NCI-H748 treated with DMSO at 0.1 percent for 48 hours (cell line): ENCODE data around the gene FABP7.

Experiments
- DNase-seq: peaks from one replicate; lab custom pipeline; 2025; lab: John Stamatoyannopoulos, UW

Gene FABP7

DNA sequence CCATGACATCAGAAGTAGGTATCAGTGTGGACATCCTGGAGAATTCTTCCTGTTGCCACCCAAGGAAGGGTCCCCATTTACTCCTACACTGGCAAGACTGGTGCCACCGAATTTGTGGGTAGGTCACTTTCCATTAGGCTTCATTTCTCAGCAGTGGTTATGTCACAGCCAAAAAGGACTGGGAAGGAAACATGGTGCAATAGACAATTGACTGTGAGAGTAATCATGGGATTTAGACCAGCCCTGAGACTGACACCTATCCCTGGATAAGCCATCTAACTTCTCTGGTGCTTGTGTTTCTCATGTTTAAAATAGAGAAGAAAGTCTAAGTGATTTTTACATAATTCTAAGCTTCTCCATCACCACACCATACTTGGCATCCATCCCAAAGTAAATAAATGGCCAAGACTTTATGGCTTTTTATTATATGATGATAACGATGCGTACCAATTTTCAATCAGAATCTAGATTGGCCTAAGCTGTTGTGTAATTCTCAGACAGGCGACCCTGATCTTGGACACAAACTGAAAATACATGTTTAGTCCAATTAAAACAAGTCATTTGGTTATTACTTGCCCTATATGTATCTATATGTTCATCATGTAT, 19.7 kb downstream of the FABP7 start:
- DNase-seq: no peak

DNA sequence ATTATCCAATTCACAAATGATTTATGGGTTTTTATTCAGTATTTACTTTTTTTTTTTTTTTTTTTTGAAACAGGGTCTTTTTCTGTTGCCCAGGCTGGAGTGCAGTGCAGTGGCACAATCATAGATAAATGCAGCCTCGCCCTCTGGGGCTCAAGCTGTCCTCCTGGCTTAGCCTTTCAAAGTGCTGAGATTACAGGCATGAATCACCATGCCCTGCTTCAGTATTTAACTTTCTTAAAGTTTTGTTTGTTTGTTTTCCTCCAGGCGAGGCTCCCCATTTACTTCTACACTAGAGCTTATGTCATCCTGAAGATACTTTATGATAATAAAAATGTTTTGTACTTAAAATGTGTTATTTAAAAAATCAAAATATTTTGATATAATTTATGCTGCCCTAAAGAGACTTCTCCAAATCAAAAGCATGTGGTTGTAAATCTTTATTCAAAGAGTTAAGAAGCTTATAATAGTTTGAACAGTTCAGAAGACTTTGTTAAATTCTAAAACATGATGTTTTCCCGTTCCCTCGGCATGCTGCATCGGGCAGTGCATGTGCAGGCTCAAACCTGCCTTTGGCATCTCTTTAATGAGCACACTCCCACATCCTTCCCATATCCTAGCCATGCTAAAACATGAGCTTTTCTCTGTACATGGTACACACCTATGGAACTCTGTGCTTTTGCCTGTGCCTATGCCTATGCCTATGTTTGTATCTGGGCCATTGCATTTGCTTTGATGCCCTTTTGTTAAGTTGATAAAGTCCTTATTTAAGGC, 20.6 kb downstream of the FABP7 start:
- DNase-seq: no peak

DNA sequence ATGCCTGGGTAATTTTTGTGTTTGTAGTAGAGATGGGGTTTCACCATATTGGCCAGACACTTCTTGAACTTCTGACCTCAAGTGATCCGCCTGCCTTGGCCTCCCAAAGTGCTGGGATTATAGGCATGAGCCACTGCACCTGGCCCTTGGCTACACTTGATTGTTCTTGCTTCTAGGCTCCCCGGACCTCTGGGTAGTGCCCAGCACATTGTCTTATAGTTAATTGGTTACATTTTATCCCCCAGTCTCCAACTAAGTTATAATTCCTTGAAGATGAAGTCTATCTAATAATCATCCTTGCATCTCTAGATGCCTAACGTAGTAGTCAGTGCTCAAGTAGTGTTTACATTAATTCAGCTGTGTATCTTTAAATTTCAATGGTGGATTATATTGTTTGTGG, 21.4 kb downstream of the FABP7 start:
- no peak for DNase-seq

DNA sequence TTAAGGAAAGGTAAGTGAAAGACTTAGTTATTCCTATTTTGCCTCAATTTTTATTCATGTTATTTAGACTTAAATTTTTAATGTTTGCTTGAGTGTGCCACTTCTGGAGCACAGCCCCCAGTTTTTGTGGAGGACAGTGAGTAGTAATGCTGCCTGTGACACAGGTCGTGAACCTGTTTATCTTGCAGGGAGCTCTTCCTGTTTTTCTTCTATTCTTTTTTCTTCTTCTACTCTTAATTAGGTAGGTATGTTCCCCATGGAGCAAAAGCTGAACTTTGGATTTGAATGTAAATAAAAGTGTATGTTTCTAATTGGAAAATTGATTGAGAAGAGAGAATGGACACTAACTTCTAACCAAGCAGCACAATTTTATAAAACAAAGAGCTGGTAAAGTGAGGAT, 21.9 kb downstream of the FABP7 start:
- no peak for DNase-seq

DNA sequence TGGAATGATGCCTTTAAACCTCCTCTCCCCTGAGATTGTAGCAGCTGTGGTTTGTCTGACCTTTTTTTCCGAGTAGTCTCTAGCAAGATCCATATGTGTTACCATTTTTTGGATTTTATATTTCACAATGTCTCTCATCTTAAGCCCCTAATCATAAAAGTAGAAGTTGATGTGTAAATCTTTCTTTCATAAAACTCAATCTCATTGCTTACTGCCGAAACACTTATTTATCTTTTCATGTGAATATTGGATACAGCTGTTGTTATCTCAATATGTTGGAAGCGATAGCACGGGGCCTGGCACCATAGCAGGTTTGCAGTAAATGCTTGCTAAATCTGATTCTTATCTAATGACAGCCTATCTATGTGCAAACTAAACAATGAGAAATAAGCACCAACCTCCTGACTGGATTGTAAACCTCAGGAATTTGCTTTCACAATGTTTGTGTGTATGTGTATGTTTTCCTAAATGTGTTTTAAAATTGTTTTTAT, 23.7 kb downstream of the FABP7 start:
- DNase-seq: no peak

DNA sequence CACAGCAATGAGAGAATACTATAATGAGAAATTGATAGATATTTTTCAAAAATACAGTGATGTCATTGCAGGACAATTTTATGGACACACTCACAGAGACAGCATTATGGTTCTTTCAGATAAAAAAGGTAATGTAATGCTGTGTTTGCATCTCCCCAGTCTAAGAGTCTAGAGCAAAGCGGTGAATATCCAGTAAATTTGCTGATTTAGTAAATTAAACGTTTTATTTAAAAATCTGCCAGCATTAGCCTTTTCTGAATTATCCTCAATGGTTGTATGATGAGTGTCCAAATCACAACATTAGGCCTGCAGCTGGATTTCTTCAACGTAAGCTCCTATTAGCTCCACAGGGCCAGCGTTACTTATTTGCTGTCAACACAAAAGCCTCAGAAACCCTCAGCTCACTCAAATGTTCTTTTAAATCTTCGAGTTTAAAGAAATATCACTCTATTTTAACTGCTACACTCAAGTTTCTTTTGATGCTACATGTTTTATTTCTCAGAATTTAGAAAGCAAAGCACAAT, 25.5 kb downstream of the FABP7 start:
- DNase-seq: no peak

DNA sequence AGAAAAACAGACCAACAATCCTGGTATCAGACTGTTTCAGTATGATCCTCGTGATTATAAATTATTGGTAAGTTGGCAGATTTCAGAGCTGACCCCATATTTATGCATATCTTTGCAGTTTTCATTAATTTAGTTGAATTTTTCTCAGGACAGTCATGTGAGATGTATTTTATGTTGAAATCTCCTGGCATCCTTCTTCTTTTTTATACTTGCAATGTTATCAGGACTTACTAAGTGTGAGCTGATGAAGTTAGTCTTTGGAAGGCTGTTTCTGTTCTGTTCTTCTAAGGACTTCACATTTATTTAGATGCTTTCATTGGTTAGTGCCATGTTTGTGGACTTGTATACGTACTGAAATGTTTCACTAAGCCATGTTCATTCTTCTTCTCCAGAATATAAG, 26.8 kb downstream of the FABP7 start:
- DNase-seq: no peak

DNA sequence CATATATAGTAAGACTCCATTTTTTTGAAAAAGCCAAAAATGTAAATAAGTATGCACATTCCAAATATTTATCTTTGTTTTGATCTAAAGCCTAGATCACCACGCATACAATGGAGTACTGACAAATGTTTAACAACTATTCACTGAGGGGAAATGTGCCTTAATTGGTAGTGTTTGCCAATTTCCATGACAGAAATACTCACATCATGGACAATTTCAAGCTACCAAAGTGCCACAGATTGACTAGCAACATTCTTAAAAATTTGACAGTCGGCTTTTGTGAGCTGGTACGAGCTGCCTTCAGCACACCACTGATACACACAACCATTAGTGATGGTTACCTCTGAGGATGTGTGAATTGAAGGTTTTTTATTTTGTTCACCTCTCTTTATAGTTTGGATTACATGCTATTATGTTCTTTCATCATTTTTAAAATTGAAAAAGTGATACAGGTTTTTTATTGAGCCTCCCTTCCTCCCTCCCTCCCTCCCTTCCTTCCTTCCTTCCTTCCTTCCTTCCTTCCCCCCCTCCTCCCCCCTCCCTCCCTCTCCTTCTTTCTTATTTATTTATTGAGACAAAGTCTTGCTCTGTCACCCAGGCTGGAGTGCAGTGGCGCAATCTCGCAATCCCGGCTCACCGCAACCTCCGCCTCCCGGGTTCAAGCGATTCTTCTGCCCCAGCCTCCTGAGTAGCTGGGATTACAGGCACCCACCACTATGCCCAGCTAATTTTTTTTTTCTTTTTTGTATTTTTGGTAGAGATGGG, 28.8 kb downstream of the FABP7 start:
- DNase-seq: no peak

DNA sequence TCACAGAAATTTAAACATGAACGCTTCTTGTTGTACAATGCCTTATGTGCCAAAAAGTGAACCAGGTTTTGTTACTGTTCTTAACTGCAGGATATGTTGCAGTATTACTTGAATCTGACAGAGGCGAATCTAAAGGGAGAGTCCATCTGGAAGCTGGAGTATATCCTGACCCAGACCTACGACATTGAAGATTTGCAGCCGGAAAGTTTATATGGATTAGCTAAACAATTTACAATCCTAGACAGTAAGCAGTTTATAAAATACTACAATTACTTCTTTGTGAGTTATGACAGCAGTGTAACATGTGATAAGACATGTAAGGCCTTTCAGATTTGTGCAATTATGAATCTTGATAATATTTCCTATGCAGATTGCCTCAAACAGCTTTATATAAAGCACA, 29.5 kb downstream of the FABP7 start:
- DNase-seq: no peak

DNA sequence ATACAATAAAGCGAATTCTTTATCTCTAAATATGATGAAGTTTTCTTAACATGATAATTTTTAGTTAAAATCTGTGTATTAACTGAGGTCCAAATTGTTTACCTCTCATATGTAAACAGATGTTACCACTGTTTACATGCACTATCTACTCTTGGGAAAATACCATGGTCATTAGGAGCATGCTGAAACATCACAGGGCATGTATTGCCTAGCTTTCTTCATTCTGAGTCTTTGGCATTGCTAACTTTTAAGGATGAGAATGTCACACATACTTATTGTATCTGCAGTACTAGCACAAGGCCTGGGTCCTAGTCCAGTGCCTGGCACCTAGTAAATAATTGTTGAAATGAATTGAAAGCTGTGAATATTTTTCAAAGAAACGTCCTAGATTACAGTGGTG, 30.2 kb downstream of the FABP7 start:
- DNase-seq: no peak

DNA sequence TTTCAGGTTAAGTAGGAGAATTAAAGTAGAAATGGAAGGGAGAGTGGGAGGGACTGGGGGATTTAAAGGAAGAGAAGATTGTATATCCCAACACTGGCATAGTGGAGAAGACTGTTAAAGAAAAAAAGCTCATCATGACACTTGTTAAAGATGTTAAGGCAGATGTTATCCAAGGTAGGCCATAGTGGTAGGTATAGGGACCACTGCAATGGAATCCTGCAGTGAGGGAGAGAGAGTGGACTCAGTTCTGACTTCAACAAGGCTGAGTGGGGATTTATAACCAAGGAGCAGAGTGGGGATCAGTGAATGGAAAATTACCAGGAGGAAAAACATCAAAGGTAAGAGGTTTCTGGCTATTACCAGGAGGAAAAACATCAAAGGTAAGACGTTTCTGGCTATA, 30.7 kb downstream of the FABP7 start:
- no peak for DNase-seq

DNA sequence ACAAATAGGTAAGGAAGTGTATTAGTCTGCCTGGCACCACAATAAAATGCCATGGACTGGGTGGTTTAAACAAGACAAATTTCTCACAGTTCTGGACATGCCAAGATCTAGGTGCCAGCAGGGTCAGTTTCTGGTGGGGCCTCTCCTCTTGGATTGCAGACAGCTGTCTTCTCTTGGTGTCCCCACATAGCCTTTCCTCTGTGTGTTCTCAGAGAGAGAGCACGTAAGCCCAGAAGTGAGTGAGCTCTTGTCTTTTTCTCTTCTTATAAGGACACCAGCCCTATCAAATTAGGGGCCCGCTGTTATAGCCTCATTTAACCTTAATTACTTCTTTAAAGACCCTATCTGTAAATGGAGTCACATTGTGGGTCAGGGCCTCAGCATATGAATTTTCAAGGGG, 37.8 kb downstream of the FABP7 start:
- peak; percentile 57 for DNase-seq

DNA sequence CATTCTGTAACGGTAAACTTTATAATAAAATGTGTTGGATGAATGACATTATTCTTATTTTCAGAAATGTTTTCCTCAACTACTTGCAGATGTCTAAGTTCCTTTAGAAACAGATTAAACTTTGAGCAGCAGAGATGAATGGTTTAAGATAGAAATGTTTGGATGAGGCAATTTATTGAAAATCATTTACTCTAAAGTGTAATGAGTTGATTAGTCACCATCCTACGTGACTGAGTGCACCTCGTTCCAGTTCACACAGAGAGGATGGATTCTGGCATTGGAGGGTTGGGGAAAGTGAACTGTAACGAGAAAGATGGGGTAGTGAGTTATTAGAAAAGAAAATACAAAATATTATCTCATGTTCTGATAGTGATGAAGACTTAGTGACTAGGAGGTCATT, 38.2 kb downstream of the FABP7 start:
- peak; percentile 70 for DNase-seq

DNA sequence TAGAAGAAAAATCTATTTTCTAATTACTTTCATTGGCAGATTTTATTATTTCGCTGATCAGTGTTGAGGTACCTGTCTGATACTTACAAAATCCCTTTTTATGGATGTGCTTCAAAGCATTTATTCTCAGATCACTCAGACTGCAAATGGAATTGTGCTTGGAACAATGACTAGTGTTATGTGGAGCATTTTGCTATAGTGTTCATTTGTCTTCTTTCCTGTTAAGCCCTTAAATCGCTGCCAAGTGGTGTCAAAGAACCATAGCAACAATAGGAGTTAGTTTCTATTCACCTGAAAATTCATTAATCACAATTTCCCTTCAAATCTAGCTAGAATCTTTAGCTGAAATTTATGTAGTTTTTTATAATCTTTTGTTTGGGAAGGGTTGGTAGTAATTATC, 39.4 kb downstream of the FABP7 start:
- DNase-seq: peak; percentile 87

DNA sequence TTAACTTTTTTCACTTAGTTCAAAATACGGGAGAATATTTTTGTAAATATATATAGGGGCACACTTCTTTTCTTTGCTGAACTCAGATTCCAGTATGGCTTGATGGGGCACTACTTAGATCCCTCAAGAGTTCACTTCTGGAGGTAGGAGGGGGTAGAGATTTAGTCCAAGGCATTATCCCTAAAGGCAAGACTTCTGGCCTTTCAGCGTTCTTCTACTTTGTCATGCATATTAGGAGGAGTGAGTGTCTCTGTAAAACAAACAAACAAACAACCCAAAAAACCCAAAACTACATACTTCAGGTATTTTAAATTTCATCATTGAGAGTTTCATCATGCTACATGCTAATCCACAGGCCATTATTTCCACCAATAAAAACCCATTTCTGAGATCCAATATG, 41.6 kb downstream of the FABP7 start:
- no peak for DNase-seq

DNA sequence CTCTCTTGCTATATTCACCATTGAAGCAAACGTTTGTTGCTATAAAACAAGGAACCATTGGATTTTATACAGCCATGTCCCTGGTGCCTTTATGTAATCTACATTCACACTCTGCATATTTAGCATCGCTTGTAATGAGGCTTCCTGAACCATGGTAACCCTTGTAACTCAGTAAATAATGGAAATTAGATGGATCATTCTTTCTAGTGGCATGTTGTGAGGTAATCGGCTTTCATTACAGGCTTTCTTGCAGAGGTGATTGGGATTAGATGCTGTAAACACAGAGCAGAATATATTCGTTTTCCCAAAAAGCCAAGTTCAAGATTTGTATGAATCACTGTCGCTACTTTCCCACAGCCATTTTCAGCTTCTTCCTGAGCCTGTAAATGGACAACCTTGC, 45.6 kb downstream of the FABP7 start:
- DNase-seq: peak; percentile 79

DNA sequence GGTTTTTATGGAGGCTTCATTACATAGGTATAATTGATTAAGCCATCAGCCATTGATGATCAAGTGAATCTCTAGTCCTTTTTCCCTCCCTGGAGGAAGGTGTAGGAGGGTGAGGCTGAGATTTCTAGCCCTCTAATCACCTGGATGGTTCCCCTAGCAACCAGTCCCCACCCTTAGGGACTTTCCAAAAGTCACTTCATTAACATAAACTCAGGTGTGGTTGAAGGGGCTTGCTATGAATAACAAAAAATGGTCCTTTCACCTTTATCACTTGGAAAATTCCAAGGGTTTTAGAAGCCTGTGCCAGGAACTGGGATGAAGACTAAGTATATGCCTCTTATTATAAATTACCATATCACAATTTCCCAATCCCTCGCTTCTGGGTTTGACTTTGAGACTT, 49.9 kb downstream of the FABP7 start:
- no peak for DNase-seq

DNA sequence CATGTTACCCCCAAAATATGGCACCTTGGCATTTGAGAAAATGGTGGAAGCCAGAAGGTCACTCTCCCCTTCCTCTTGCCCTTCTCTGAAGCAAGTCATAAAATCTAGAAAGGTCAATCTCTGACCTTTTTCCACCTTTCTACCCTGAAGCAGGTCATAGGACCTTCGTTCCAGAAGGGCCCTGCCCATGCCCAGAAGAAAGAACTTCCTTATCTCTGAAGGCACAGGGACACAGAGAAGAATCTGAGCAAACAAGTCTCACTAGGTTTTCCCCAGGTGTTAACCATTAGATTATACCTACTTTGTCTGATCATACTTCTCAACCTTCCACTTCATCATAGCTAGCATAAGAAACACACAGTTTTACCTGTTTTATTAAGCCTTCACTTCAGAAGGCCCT, 52.0 kb downstream of the FABP7 start:
- no peak for DNase-seq

DNA sequence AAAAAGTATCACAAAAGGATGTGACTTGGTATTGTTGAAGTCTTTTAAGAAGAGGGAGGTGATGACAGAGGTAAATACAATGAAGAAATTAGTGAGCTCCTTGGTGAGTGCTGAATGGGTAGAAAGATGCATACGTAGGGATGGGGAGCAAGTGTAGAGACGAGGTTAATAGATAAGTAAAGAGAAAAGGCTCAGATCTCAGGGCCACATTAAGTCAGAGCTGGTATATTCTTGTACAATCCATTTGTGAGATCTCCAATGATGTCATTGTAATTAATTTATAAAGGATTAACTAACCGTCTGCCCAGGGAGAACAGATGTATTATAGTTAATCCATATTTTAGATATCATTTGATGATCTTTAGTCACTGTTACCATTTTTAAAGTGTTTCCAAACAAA, 52.9 kb downstream of the FABP7 start:
- DNase-seq: no peak

DNA sequence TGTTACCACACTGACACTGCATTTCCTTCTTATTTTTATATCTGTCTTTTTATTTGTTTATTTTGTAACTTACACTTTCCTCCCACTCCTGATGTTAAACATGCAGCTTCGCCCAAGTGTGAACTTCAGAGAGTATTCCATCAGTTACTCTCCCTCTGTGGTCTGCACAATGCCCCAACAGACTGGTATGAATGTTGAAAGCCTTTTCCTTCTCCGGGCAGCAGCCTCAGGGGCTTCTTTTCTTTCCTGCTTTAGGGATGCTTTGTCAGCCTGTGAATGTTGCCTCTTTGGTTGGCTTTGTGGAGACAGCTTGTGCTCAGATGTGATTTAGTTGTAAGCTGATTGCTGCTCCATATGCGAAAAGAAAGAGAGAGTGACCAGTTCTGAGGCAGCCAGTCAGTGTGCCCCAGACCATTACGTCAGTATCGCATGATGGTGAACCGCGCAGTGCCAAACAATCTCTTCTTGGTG, 53.5 kb downstream of the FABP7 start:
- no peak for DNase-seq
